HepG2 (cell line): ENCODE measurements around the gene ZMYND10. TPM values are rescaled to one million over a fixed set of nuclear protein-coding genes. Genes with fewer than 3 reads are reported as not detected.

Experiments
- AGO1 ChIP-seq: fragments of 200-400 bp; formaldehyde crosslinking; IDR thresholded peaks from 2 replicates; pipeline ENCODE4 v1.6.1; 2017; ENCODE audit warnings: mild to moderate bottlenecking, low read depth, low read length, moderate library complexity; ENCODE audit not compliant: poor library complexity, severe bottlenecking
- CCDC6 ChIP-seq: sonication (generic); formaldehyde crosslinking; IDR thresholded peaks from 2 replicates; pipeline ENCODE4 v1.8.1; 2022; ENCODE audit warnings: mild to moderate bottlenecking, missing genetic modification reagents, moderate library complexity
- DR1 ChIP-seq: sonication (generic); formaldehyde crosslinking; IDR thresholded peaks from 2 replicates; pipeline ENCODE4 v1.8.0; 2021; ENCODE audit warnings: mild to moderate bottlenecking, missing genetic modification reagents, inconsistent platforms
- EP300 ChIP-seq, 3 experiments: sonication (generic) in 1 of 3; formaldehyde crosslinking in 1 of 3; IDR thresholded peaks; 2 replicates each; pipeline versions ENCODE4 v1.5.1 to v1.6.1; 2011 to 2020; ENCODE audit warnings: low read depth in 2 of 3, low read length in 2 of 3, borderline replicate concordance in 1 of 3, improper control_type of control experiment in 1 of 3, mild to moderate bottlenecking in 1 of 3, missing genetic modification reagents in 1 of 3, moderate library complexity in 1 of 3
- ETV5 ChIP-seq: IDR thresholded peaks from 2 replicates; pipeline ENCODE4 v1.6.1; 2018; ENCODE audit warnings: missing biosample characterization, missing genetic modification reagents, inconsistent platforms, borderline replicate concordance
- FOXP1 ChIP-seq, 2 experiments: fragments of 450-650 bp in 1 of 2; IDR thresholded peaks; 2 replicates each; pipeline ENCODE4 v1.6.1; 2017 to 2018; ENCODE audit warnings: antibody characterized with exemption in 1 of 2
- KMT2B ChIP-seq: IDR thresholded peaks from 2 replicates; pipeline ENCODE4 v1.6.1; 2016; ENCODE audit warnings: missing genetic modification reagents, missing compliant biosample characterization
- MED8 ChIP-seq: sonication (generic); formaldehyde crosslinking; IDR thresholded peaks from 2 replicates; pipeline ENCODE4 v1.8.1; 2023; ENCODE audit warnings: mild to moderate bottlenecking, missing genetic modification reagents; ENCODE audit not compliant: insufficient replicate concordance
- MEIS1 ChIP-seq: sonication (generic); formaldehyde crosslinking; IDR thresholded peaks from 2 replicates; pipeline ENCODE4 v1.9.0; 2021; ENCODE audit warnings: mild to moderate bottlenecking, missing genetic modification reagents, moderate library complexity, borderline replicate concordance
- PLRG1 ChIP-seq: fragments of 450-650 bp; conservative IDR thresholded peaks from 2 replicates; pipeline ENCODE4 v1.6.1; 2016
- TBX2 ChIP-seq: sonication (generic); formaldehyde crosslinking; IDR thresholded peaks from 2 replicates; pipeline ENCODE4 v1.5.0; 2020; ENCODE audit warnings: missing genetic modification reagents, mild to moderate bottlenecking, borderline replicate concordance
- XRCC5 ChIP-seq: fragments of 200-400 bp; formaldehyde crosslinking; optimal IDR thresholded peaks from 2 replicates; pipeline ENCODE3; 2017; ENCODE audit warnings: mild to moderate bottlenecking, low read length
- ZBTB21 ChIP-seq: sonication (generic); formaldehyde crosslinking; IDR thresholded peaks from 2 replicates; pipeline ENCODE4 v1.4.0; 2020; ENCODE audit warnings: missing genetic modification reagents
- ZFP62 ChIP-seq: sonication (generic); formaldehyde crosslinking; IDR thresholded peaks from 2 replicates; pipeline ENCODE4 v1.4.0; 2020; ENCODE audit warnings: missing genetic modification reagents
- ZNF550 ChIP-seq: sonication (generic); formaldehyde crosslinking; IDR thresholded peaks from 2 replicates; pipeline ENCODE4 v1.4.0; 2020; ENCODE audit warnings: mild to moderate bottlenecking, missing genetic modification reagents, borderline replicate concordance
- ZNF563 ChIP-seq: sonication (generic); formaldehyde crosslinking; IDR thresholded peaks from 2 replicates; pipeline ENCODE4 v1.8.0; 2022; ENCODE audit warnings: mild to moderate bottlenecking, moderate library complexity, missing genetic modification reagents
- ZNF644 ChIP-seq: IDR thresholded peaks from 2 replicates; pipeline ENCODE4 v1.6.1; 2016; ENCODE audit warnings: low read depth
- ZNF790 ChIP-seq: sonication (generic); formaldehyde crosslinking; IDR thresholded peaks from 2 replicates; pipeline ENCODE4 v1.8.0; 2022; ENCODE audit warnings: missing genetic modification reagents, mild to moderate bottlenecking, borderline replicate concordance
- polyA plus RNA-seq, 8 experiments: library from polyadenylated mRNA; depleted of rRNA in 3 of 8; stranded (reverse) in 7 of 8; unstranded in 1 of 8; fragments of >200 nt; fragmentation: Illumina TruSeq in 4 of 8; extraction: Trizol in 4 of 8; gene quantifications; 2 replicates each; pipeline versions ENCODE4 v1.2.1 to v1.2.3, GENCODE V29; 2011 to 2016; ENCODE audit warnings: low read depth in 4 of 8, missing spikeins in 1 of 8, mixed read lengths in 1 of 8; ENCODE audit not compliant: insufficient read depth in 1 of 8
- total RNA-seq, 5 experiments: library from RNA; depleted of rRNA; stranded (reverse); fragments of >200 nt; fragmentation: Illumina TruSeq; extraction: Trizol; gene quantifications; 2 replicates each; pipeline ENCODE4 v1.2.3, GENCODE V29; 2016; ENCODE audit warnings: low read depth in 1 of 5
- TF ChIP-seq, protein P1 (sequence below): sonication (generic); formaldehyde crosslinking; IDR thresholded peaks from 2 replicates; pipeline ENCODE4 v1.4.0; 2020; ENCODE audit warnings: missing genetic modification reagents
- TF ChIP-seq, protein P2 (sequence below): sonication (generic); formaldehyde crosslinking; IDR thresholded peaks from 2 replicates; pipeline ENCODE4 v1.4.0; 2020; ENCODE audit warnings: missing genetic modification reagents
- TF ChIP-seq, protein P3 (sequence below): IDR thresholded peaks from 2 replicates; pipeline ENCODE4 v1.6.1; 2016; ENCODE audit warnings: missing compliant biosample characterization, missing genetic modification reagents, borderline replicate concordance
- TF ChIP-seq, protein P4 (sequence below): sonication (generic); formaldehyde crosslinking; IDR thresholded peaks from 2 replicates; pipeline ENCODE4 v1.5.0; 2020; ENCODE audit warnings: missing genetic modification reagents
- TF ChIP-seq, protein P5 (sequence below): sonication (generic); formaldehyde crosslinking; IDR thresholded peaks from 2 replicates; pipeline ENCODE4 v1.4.0; 2020; ENCODE audit warnings: missing genetic modification reagents, borderline replicate concordance

Gene ZMYND10
- total and polyA plus RNA-seq, 2 of the 13 experiments (the other 11 are each of a cell fraction or from before 2014, with no cell fraction given) = 0.60 to 0.74 TPM

DNA sequence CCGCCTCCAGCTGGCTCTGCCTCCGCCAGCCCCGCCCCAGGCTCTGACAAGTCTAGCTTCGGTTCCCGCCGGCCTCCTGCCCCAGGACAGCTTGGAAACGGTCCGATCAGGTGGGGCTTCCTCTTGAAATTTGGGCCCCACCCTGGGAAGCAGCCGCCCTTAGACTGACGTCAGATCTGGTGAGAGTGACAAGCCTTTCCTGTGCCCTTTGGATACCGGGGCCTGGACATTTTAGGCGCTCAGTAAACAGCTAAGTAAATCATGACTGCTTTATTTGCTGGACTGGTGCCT, 45.9 kb downstream of the ZMYND10 start (continued):
- TF ChIP-seq EP300 (IDR thresholded peaks at IDR 0.05; ENCODE audit: low read depth in 2 of 2, low read length in 2 of 2) = peak; percentile 24 to 55; a peak in 2 of 4 replicates
- no peak for TF ChIP-seq EP300 (CRISPR knock-in tag; IDR thresholded peaks at IDR 0.05; ENCODE audit: borderline replicate concordance)
- TF ChIP-seq ETV5 (CRISPR knock-in tag) = peak; percentile 30; the same call in 1 of the 2 replicates
- TF ChIP-seq ZNF550 (CRISPR knock-in tag) = 0 out of 2 replicates have a peak, but pooled peaks have one; percentile 79
- TF ChIP-seq ZBTB21 (CRISPR knock-in tag) = peak; percentile 85; the same call in 1 of the 2 replicates
- TF ChIP-seq, protein P1, sequence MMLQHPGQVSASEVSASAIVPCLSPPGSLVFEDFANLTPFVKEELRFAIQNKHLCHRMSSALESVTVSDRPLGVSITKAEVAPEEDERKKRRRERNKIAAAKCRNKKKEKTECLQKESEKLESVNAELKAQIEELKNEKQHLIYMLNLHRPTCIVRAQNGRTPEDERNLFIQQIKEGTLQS (CRISPR knock-in tag) = 0 out of 2 replicates have a peak, but pooled peaks have one; percentile 32
- TF ChIP-seq FOXP1 (IDR thresholded peaks at IDR 0.05) = no peak
- TF ChIP-seq FOXP1 (CRISPR knock-in tag; IDR thresholded peaks at IDR 0.05) = peak; percentile 51; the same call in 1 of the 2 replicates
- TF ChIP-seq DR1 (CRISPR knock-in tag) = 0 out of 2 replicates have a peak, but pooled peaks have one; percentile 31
- 0 out of 2 replicates have a peak, but pooled peaks have one; percentile 12 for TF ChIP-seq ZNF790 (CRISPR knock-in tag)
- TF ChIP-seq, protein P2, sequence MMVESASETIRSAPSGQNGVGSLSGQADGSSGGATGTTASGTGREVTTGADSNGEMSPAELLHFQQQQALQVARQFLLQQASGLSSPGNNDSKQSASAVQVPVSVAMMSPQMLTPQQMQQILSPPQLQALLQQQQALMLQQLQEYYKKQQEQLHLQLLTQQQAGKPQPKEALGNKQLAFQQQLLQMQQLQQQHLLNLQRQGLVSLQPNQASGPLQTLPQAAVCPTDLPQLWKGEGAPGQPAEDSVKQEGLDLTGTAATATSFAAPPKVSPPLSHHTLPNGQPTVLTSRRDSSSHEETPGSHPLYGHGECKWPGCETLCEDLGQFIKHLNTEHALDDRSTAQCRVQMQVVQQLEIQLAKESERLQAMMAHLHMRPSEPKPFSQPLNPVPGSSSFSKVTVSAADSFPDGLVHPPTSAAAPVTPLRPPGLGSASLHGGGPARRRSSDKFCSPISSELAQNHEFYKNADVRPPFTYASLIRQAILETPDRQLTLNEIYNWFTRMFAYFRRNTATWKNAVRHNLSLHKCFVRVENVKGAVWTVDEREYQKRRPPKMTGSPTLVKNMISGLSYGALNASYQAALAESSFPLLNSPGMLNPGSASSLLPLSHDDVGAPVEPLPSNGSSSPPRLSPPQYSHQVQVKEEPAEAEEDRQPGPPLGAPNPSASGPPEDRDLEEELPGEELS (CRISPR knock-in tag) = peak; percentile 50
- TF ChIP-seq, protein P3, sequence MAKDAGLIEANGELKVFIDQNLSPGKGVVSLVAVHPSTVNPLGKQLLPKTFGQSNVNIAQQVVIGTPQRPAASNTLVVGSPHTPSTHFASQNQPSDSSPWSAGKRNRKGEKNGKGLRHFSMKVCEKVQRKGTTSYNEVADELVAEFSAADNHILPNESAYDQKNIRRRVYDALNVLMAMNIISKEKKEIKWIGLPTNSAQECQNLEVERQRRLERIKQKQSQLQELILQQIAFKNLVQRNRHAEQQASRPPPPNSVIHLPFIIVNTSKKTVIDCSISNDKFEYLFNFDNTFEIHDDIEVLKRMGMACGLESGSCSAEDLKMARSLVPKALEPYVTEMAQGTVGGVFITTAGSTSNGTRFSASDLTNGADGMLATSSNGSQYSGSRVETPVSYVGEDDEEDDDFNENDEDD (CRISPR knock-in tag) = peak; percentile 16; the same call in 1 of the 2 replicates
- TF ChIP-seq CCDC6 (CRISPR knock-in tag) = 0 out of 2 replicates have a peak, but pooled peaks have one; percentile 11
- TF ChIP-seq ZNF644 (CRISPR knock-in tag) = no peak
- peak; percentile 33 for TF ChIP-seq XRCC5
- no peak for TF ChIP-seq KMT2B (CRISPR knock-in tag)
- peak; percentile 52 for TF ChIP-seq MED8 (CRISPR knock-in tag)
- TF ChIP-seq ZFP62 = peak; percentile 30; the same call in 1 of the 2 replicates
- no peak for TF ChIP-seq PLRG1
- TF ChIP-seq, protein P4, sequence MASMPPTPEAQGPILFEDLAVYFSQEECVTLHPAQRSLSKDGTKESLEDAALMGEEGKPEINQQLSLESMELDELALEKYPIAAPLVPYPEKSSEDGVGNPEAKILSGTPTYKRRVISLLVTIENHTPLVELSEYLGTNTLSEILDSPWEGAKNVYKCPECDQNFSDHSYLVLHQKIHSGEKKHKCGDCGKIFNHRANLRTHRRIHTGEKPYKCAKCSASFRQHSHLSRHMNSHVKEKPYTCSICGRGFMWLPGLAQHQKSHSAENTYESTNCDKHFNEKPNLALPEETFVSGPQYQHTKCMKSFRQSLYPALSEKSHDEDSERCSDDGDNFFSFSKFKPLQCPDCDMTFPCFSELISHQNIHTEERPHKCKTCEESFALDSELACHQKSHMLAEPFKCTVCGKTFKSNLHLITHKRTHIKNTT (CRISPR knock-in tag) = no peak
- 0 out of 2 replicates have a peak, but pooled peaks have one; percentile 42 for TF ChIP-seq MEIS1 (CRISPR knock-in tag)
- no peak for TF ChIP-seq AGO1
- TF ChIP-seq, protein P5, sequence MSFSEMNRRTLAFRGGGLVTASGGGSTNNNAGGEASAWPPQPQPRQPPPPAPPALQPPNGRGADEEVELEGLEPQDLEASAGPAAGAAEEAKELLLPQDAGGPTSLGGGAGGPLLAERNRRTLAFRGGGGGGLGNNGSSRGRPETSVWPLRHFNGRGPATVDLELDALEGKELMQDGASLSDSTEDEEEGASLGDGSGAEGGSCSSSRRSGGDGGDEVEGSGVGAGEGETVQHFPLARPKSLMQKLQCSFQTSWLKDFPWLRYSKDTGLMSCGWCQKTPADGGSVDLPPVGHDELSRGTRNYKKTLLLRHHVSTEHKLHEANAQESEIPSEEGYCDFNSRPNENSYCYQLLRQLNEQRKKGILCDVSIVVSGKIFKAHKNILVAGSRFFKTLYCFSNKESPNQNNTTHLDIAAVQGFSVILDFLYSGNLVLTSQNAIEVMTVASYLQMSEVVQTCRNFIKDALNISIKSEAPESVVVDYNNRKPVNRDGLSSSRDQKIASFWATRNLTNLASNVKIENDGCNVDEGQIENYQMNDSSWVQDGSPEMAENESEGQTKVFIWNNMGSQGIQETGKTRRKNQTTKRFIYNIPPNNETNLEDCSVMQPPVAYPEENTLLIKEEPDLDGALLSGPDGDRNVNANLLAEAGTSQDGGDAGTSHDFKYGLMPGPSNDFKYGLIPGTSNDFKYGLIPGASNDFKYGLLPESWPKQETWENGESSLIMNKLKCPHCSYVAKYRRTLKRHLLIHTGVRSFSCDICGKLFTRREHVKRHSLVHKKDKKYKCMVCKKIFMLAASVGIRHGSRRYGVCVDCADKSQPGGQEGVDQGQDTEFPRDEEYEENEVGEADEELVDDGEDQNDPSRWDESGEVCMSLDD (CRISPR knock-in tag) = peak; percentile 38; the same call in 1 of the 2 replicates
- 0 out of 2 replicates have a peak, but pooled peaks have one; percentile 41 for TF ChIP-seq ZNF563 (CRISPR knock-in tag)
- peak; percentile 81 for TF ChIP-seq TBX2 (CRISPR knock-in tag)
